K562 (cell line): Measurements from ENCODE around the gene BCAS3.
"Not testable (repeated sequence)": the region's sequence is repeated elsewhere in the genome, so short reads cannot be mapped to it uniquely, and the experiment has no call there.

ENCODE experiments used
- EP300 ChIP-seq: IDR thresholded peaks from 2 replicates; pipeline ENCODE4 v1.6.1; 2012; ENCODE audit warnings: low read length, improper control_type of control experiment
- RBM14 ChIP-seq: fragments of 200-400 bp; formaldehyde crosslinking; IDR thresholded peaks from 2 replicates; pipeline ENCODE4 v1.6.1; 2018; ENCODE audit warnings: low read depth, mild to moderate bottlenecking, low read length, moderate library complexity, borderline replicate concordance; ENCODE audit not compliant: insufficient read depth
- SMARCE1 ChIP-seq: fragments of 450-650 bp; IDR thresholded peaks from 2 replicates; pipeline ENCODE4 v1.7.1; 2016; ENCODE audit warnings: mild to moderate bottlenecking
- ZKSCAN8 ChIP-seq: fragments of 200-800 bp; sonication (Bioruptor generic); IDR thresholded peaks from 2 replicates; pipeline ENCODE4 v1.6.1; 2016; ENCODE audit warnings: missing genetic modification characterization, missing compliant biosample characterization
- ZNF449 ChIP-seq: fragments of 250-450 bp; sonication (Bioruptor Pico); IDR thresholded peaks from 2 replicates; pipeline ENCODE4 v1.8.0; 2022; ENCODE audit warnings: moderate library complexity, mild to moderate bottlenecking, inconsistent platforms

DNA sequence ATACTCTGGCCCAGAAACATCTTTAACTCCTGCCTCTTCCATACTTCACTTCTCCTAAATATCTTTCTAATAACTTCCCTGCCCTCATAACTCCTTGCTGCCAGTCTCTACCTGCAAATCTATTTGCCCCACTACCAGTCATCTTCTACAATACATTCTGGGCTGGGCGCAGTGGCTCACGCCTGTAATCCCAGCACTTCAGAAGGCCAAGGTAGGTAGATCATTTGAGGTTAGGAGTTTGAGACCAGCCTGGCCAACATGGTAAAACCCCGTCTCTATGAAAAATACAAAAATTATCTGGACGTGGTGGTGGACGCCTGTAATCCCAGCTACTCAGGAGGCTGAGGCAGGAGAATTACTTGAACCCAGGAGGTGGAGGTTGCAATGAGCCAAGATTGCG is 763.9 kb downstream of the BCAS3 start:
- not testable (repeated sequence) for TF ChIP-seq ZKSCAN8 (CRISPR knock-in tag); SMARCE1; RBM14; EP300; ZNF449 (CRISPR knock-in tag)
